WI38 (cell line): ENCODE results near the gene SDK2.
"Not testable (repeated sequence)": the region's sequence is repeated elsewhere in the genome, so short reads cannot be mapped to it uniquely, and the experiment has no call there.

Source experiments
- H3K4me3 ChIP-seq: 2 replicates; pipeline ENCODE4 v1.5.1; 2011; ENCODE audit warnings: low read depth, mild to moderate bottlenecking, control low read depth, low read length
- CTCF ChIP-seq: IDR thresholded peaks from 2 replicates; pipeline ENCODE4 v1.5.1; 2012; ENCODE audit warnings: low read depth, mild to moderate bottlenecking, control low read depth, low read length

Gene SDK2

GRCh38 chr17:73319766-73320165 lies 324.5 kb downstream of the SDK2 start:
- H3K4me3 ChIP-seq: no peak overlapping the region
- no peak for TF ChIP-seq CTCF

DNA sequence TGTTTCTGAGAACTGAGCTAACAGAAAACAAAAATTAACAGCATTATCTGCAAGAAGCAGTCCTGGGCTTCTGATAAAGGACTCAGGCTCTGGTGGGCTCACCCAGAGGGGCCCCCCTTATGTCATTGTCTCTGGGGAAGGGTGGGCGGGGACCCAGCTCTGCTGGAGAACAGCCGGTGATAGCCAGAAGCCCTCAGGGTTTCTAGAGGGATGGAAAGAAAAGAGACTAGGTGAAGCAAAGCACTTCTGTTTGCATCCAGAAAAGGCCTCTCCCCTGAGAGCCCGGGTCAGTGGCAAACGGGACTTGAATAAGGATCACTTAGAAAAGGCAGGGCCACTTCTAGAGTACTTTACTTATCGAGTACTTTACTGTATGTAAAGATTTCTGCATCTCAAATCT lies 325.4 kb downstream of the SDK2 start:
- TF ChIP-seq CTCF: no peak
- no peak overlapping the region for H3K4me3 ChIP-seq

- H3K4me3 ChIP-seq: no peak overlapping the region
- TF ChIP-seq CTCF: no peak
Observed at GRCh38 chr17:73318427-73318813, 325.8 kb downstream of the SDK2 start.

DNA sequence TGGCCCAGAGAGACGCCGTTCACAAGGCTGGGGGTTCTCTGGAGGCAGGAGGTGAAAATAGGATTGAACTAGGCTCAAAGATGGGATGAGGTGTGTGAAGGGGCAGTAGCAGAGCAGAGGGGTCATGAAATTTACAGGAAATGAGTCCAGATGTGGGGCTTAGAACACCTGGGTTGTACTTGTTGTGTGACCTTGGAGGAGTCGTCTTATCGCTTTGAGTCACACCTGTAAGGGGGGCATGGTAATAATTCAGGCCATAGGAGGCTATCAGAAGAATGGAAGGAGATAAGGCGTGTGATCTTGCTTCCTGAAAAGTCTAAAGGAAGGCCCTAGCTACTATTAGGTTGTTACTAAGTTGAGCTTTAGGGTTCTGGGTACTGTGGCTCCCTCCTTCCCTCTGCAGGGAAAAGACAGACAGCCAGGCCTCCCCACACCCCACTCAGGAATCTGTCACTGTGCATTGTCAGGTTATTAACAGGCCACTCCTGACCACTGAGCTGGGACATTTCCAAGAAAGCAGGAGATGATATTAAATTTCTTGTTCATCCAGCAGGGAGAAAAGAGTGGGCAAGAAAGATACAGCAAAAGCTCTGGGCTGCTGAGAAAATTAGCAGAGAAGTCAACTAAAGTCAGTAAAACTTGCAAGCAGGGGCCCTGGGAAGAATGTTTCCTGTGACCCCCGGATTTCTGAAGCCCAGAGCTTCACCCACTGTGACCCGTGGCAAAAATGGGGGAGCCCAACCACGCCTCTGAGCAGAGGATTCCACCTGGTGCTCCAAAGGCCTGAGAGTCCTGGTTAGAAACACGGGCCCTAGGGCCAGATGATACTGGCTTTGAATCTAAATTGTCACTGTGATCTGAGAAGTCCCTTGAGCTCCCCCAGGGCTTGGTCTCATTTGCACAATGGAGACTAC lies 326.5 kb downstream of the SDK2 start:
- no peak for TF ChIP-seq CTCF
- no peak overlapping the region for H3K4me3 ChIP-seq

GRCh38 chr17:73316919-73317505 lies 327.2 kb downstream of the SDK2 start:
- no peak overlapping the region for H3K4me3 ChIP-seq
- TF ChIP-seq CTCF: no peak

DNA sequence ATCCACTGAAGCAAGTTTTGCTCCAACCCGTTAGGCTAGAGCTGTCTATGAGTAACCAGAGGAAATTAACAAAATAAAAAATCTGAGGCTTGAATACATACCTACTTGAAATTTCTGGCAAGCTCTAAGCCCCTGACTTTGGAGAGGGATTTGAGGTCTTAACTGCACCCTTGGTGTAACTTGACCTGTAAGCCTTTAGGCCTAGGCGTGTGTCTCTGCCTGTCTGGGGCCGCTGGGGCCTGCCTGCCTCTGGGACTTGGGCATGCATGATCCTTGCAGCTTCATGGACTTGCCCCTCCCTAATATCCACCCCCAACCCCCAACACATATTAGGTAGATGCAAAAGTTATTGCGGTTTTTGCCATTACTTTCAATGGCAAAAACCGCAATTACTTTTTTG lies 328.8 kb downstream of the SDK2 start:
- no peak for TF ChIP-seq CTCF
- H3K4me3 ChIP-seq: no peak overlapping the region

DNA sequence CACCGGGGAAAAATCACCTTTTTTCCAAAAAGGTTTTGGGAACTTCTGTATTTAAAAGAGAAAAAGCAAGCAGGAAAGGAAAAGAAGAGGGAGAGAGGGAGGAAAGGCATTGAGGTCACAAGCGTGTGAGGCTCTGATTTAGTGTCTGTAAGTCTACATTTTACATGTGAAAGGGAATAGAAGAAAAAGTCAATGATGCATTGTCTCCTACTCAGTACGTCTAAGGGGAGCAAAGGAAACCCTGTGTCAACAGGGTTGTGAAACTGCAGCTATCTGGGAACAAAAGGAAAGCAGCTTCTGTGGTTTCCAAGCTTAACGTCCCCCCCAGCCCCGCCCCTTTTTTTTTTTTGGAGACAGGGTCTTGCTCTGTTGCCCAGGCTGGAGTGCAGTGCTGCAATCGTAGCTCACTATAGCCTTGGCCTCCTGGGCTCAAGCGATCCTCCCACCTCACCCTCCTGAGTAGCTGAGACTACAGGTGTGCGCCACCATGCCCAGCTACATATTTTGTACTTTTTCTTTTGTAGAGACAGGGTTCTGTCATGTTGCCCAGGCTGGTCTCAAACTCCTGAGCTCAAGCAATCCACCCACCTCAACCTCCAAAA lies 330.6 kb downstream of the SDK2 start:
- no peak for TF ChIP-seq CTCF
- H3K4me3 ChIP-seq: no peak overlapping the region

GRCh38 chr17:73312887-73313286 lies 331.4 kb downstream of the SDK2 start:
- H3K4me3 ChIP-seq: not testable (repeated sequence)
